Measurements from ENCODE around the gene ARG1.

- TF ChIP-seq, protein P1, sequence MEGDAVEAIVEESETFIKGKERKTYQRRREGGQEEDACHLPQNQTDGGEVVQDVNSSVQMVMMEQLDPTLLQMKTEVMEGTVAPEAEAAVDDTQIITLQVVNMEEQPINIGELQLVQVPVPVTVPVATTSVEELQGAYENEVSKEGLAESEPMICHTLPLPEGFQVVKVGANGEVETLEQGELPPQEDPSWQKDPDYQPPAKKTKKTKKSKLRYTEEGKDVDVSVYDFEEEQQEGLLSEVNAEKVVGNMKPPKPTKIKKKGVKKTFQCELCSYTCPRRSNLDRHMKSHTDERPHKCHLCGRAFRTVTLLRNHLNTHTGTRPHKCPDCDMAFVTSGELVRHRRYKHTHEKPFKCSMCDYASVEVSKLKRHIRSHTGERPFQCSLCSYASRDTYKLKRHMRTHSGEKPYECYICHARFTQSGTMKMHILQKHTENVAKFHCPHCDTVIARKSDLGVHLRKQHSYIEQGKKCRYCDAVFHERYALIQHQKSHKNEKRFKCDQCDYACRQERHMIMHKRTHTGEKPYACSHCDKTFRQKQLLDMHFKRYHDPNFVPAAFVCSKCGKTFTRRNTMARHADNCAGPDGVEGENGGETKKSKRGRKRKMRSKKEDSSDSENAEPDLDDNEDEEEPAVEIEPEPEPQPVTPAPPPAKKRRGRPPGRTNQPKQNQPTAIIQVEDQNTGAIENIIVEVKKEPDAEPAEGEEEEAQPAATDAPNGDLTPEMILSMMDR (IDR thresholded peaks at IDR 0.05) = peak; percentile 98
- TF ChIP-seq EZH2 (IDR thresholded peaks at IDR 0.05) = peak; percentile 46
Measured at GRCh38 chr6:131627724-131628682, 55.0 kb downstream of the ARG1 start, which contains the start of gene MED23.
